C4-2B (cell line): ENCODE results near the gene ILDR2.

Experiments
- H3K27ac ChIP-seq: fragments of 450-650 bp; 2 replicates; pipeline ENCODE4 v1.5.1; 2017
- CTCF ChIP-seq: fragments of 450-650 bp; conservative IDR thresholded peaks from 2 replicates; pipeline ENCODE4 v1.5.1; 2017; ENCODE audit warnings: mild to moderate bottlenecking
- ZFX ChIP-seq: fragments of 450-650 bp; IDR thresholded peaks from 2 replicates; pipeline ENCODE4 v1.6.1; 2017

Gene ILDR2

GRCh38 chr1:166951050-166951449 is 24.3 kb downstream of the ILDR2 start:
- no peak overlapping the region; the same call in 1 of the 2 replicates for H3K27ac ChIP-seq
- no peak for TF ChIP-seq CTCF
- no peak for TF ChIP-seq ZFX

- no peak for TF ChIP-seq CTCF
- TF ChIP-seq ZFX = no peak
- H3K27ac ChIP-seq = no peak overlapping the region
These were observed 25.2 kb downstream of the ILDR2 start for GRCh38 chr1:166950156-166950555.

- H3K27ac ChIP-seq = no peak overlapping the region
- TF ChIP-seq ZFX (no peak), CTCF (no peak)
These were observed 26.4 kb downstream of the ILDR2 start for GRCh38 chr1:166948856-166949350.

DNA sequence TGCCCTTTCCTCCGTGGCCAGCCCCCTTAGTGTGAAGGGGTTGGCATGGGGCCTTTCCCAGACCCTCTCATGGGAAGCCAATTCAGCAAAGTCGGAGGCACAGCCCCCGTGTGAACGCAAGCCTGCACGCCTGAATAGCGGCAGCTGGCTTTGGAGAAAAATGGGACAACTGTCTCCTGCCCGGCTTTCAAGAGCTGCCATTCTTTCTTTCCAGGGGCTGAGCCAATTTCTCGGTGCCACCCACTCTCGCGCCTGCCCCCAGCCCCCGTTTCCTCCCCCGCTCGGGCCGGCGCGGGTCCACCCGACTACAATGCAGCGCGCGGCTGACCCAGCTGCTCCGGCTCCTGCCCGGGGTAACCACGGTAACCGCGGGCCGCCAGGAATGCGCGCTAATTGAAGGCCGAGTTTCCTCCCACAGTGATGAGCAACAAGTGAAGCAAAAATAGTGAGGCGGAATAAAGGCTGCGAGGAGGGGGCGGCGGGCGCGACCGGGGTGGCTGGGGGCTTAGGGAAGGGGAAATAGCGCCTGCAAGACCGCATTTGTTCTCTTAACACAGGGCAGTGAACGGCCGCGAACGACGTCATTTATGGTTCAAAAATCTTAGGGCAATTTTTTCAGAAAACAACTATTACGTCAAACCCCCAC is 27.8 kb downstream of the ILDR2 start:
- no peak for TF ChIP-seq ZFX
- TF ChIP-seq CTCF = no peak
- H3K27ac ChIP-seq = no peak overlapping the region

GRCh38 chr1:166944186-166944967 is 31.0 kb downstream of the ILDR2 start:
- TF ChIP-seq CTCF = no peak
- TF ChIP-seq ZFX = no peak
- no peak overlapping the region for H3K27ac ChIP-seq

DNA sequence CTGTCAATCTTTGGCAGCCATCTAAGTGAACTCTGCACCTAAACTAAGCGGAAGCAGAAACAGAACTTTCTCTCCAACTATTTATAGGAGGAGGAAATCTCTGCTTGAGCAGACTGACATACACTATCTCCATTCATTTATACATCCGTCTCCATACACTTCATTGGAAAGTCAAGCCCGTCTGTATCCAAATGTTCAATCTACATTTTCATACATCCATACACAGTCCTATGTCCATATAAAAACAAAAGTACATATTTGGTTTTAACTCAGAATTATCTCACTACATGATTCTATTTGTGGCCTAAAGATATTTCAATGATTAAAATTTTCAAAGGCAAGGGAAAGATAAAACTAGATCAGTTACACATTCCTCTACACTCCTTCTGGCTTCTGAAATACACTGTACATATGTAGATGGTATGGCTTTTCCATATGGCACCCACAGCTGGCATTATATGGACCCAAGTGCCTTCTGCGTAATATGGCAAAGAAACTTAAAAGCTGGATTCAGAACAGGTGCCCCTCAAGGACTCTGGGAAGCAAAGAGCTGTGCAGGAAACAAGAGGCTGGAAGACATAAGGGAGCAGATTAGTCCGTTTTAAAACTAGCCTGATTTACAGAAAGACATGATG is 35.5 kb downstream of the ILDR2 start:
- H3K27ac ChIP-seq = no peak overlapping the region
- TF ChIP-seq CTCF (no peak), ZFX (no peak)

DNA sequence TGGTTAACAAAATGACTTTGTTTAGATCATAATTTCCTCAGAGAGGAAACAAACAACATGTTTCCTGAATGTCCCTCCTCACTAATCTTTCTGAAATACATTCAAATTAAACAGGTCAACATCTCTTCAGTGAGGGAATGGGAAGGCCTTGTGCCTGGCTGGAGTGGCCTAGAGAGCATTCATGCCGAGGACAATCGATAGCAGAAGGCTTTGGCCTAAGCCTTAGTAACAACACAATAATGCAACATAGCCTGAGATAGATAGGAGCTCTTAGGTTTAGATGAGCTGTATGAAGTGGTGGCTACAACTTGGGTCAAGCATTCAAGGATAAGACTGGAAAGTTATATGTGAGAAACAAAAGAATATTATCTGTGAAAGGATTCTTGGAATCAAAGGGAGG is 37.4 kb downstream of the ILDR2 start:
- H3K27ac ChIP-seq = no peak overlapping the region
- TF ChIP-seq ZFX (no peak), CTCF (no peak)
